Stimulated activated effector memory CD8-positive, alpha-beta T cell treated with anti-CD3 and anti-CD28 coated beads, Interleukin-12 subunit alpha, Interleukin-12 subunit beta, amount 100 ng/mL, for 72 hours (primary cell): ENCODE measurements around the gene NEK5.
A peak's percentile ranks its signal among the peaks of the same experiment; 100 is the strongest.

Source experiments
- ATAC-seq: fragments of 150-1000 bp; cut with Tn5 transposase; 2 replicates; pipeline ENCODE4 v1.10.0; 2021
- DNase-seq, 2 donors: peaks; one replicate each; pipeline ENCODE4 v3.0.0; 2021 to 2022; ENCODE audit warnings: low spot score in 2 of 2
- H3K27ac Mint-ChIP-seq: one replicate; pipeline ENCODE4 v1.8.0; 2022; ENCODE audit warnings: mild to moderate bottlenecking, mixed read lengths
- H3K36me3 Mint-ChIP-seq: one replicate; pipeline ENCODE4 v1.8.0; 2022; ENCODE audit warnings: mild to moderate bottlenecking, mixed read lengths
- H3K4me1 Mint-ChIP-seq: one replicate; pipeline ENCODE4 v1.8.0; 2022; ENCODE audit warnings: mixed read lengths
- H3K4me3 Mint-ChIP-seq: one replicate; pipeline ENCODE4 v1.8.0; 2022; ENCODE audit warnings: mild to moderate bottlenecking, mixed read lengths
- H3K9me3 Mint-ChIP-seq: one replicate; pipeline ENCODE4 v1.8.0; 2022; ENCODE audit warnings: mixed read lengths

The NEK5 gene

DNA sequence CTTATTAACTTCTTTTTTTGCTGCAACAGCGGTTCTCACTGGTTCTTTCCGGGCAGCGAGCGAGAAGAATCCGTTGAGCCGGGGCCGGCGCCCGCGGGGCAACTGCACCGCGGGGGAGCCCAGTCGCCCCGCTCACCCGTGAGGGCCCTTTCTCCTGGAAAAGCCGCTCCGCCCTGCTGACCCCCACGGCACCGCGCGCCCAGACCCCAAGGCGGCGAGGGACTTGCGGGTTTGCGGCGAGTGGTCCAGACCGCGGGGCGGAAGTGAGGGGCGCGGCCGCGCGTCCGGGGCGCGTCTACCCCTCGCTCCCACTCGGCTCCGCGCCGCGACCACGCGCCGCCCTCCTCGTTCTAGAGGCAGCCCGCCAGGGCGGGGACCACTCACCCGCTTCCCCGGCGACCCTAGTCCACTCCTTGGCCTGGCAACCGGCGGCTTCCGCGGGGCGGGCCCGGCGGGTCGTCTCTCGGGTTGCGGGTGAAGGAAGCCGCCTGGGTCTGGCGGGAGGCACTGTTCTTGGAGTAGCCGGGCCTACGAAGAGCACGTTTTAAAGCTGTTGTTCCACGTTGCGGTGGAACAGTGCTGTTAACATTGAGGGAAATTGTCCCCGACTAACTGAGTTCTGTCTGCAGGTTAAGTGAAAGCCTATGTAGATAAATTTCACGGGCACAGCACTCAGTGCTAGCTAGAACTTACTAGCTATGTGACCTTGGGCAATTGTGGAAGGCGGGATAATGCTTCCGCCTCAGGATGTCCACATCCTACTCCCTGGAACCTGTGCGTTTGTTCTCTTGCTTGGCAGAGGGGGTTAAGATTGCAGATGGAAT is 30.5 kb upstream of the NEK5 start, which contains the start of gene NEK3:
TSS of gene NEK3 (minus strand) at position 439 of the 824 bp plus-strand sequence. CDS start 3,406 bp downstream, outside the sequence.
- ATAC-seq (peak; percentile 83), DNase-seq (peak; percentile 41 to 78)
- Mint-ChIP-seq H3K4me1 (peaks cover 27% of the 10 kb centered on the region), H3K9me3 (no peaks in the 10 kb centered on the region), H3K4me3 (peak within 1 kb of the TSS; percentile 73), H3K36me3 (no peaks in the 10 kb centered on the region), H3K27ac (peak within 1 kb of the TSS; percentile 81)

DNA sequence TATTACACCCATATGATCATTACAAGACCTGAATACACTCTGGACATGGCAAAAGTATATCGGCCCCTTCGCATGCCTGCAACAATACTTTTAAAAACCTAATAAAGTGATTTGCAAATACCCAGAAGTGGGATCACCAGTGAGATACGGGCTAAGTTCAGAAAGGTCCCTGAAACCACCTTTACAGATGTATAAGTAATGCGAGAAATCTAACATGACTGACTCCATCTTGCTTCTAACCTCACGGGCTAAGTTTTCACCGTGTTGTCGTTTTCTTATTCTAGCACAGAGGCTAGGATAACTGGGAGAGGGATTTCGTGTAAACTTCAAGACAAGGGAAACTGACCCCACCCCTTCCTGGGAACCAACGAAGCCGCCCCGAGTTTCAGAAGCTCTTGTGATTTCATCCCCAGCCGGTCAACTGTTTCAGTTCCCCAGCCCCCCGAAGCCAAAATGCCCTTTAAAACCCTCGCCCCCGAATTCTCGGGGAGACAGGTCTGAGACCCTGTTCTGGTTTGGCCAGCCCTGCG is 29.8 kb upstream of the NEK5 start:
- Mint-ChIP-seq H3K36me3 (no peaks in the 10 kb centered on the region), H3K4me3 (peak overlapping the region; percentile 73), H3K27ac (peak overlapping the region; percentile 81), H3K4me1 (peaks cover 27% of the 10 kb centered on the region), H3K9me3 (no peaks in the 10 kb centered on the region)
- ATAC-seq (no peak), DNase-seq (no peak)

DNA sequence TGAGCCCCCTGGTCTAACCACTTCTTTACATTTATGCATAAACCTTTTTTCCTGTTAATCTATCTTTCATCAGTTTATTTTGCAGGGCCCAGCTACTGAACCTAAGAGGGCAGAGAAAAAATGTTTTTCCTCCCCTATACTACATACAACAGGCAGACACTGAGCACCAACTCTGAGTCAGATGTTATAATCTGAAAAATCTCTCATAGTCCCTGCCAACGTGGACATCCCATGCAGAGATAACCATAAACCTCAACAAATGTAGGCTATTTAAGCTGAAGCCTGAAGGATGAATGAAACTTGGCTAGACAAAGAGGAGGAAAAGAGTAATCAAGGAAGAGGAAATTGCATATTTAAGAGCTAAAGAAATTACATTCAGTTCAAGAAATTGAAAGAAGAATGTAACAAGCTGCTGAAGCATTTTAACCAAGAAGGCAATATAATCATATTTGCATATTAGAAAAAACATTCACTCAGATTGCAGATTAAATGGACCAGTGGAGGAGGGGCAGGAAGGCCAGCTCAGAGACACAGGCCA is 27.9 kb upstream of the NEK5 start:
- Mint-ChIP-seq H3K36me3 (no peaks in the 10 kb centered on the region), H3K9me3 (no peaks in the 10 kb centered on the region), H3K27ac (no peak overlapping the region), H3K4me1 (peaks cover 27% of the 10 kb centered on the region), H3K4me3 (no peak overlapping the region)
- ATAC-seq (no peak), DNase-seq (no peak)

DNA sequence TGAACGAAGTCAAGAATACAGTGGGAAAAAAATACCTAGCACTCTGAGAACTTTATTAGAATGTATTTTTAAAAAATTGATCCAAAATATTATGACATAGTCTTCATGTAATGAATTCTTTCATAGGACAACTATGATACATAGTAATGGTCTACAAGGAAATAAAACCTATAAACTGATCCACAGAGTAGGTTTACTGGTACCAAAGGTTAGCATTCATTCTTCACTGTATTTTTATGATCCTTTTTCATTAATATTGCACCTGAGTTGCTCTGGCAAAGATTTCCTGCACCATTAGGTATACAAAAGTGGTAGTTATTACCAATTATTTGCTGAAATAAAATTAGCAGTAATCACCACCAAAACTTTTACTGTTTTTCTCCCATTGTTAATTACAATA is 26.3 kb upstream of the NEK5 start:
- Mint-ChIP-seq H3K4me3 (no peak overlapping the region), H3K9me3 (no peaks in the 10 kb centered on the region), H3K4me1 (peaks cover 27% of the 10 kb centered on the region), H3K27ac (no peak overlapping the region), H3K36me3 (no peaks in the 10 kb centered on the region)
- no peak for ATAC-seq
- no peak for DNase-seq

DNA sequence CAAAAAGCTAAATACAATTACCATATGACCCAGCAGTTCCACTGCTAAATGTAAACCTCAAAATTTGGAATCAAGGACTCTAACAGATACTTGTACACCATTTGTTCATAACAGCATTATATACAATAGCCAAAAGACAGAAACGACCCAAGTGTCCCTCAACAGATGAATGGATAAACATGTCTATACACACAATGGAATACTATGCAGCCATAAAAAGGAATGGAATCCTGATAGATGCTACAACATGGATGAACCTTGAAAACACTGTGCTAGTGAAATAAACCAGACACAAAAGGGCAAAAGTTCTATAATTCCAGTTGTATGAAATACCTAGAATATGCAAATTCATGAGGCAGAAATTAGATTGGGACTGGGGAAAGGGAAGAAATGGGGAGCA is 18.4 kb upstream of the NEK5 start:
- H3K4me3 Mint-ChIP-seq, result no peak overlapping the region
- no peaks in the 10 kb centered on the region for H3K4me1 Mint-ChIP-seq
- H3K36me3 Mint-ChIP-seq, result no peaks in the 10 kb centered on the region
- no peak overlapping the region for H3K27ac Mint-ChIP-seq
- ATAC-seq (no peak), DNase-seq (no peak)
- peaks cover 2% of the 10 kb centered on the region for H3K9me3 Mint-ChIP-seq

DNA sequence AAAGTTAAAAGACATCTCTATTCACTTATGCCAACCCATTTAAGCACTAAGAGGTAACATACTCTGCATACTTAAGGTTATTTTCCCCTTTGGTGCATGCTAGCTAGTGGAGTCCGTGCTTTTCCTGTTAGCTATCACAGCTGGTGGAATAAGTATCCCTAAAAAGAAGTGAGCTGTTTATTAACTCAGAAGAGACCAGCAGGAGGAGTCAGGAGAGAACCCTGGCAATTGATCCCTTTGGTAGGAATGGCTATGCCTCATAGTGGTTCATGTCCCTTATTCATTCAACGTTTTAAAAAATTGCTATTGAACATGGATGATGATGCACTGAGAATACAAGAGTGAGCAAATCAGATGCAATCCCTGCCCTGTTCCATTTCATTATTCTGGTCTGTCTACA is 12.4 kb upstream of the NEK5 start:
- H3K4me1 Mint-ChIP-seq, result no peaks in the 10 kb centered on the region
- no peak for DNase-seq
- no peak for ATAC-seq
- H3K36me3 Mint-ChIP-seq, result no peaks in the 10 kb centered on the region
- no peak overlapping the region for H3K4me3 Mint-ChIP-seq
- no peak overlapping the region for H3K27ac Mint-ChIP-seq
- H3K9me3 Mint-ChIP-seq, result no peaks in the 10 kb centered on the region

DNA sequence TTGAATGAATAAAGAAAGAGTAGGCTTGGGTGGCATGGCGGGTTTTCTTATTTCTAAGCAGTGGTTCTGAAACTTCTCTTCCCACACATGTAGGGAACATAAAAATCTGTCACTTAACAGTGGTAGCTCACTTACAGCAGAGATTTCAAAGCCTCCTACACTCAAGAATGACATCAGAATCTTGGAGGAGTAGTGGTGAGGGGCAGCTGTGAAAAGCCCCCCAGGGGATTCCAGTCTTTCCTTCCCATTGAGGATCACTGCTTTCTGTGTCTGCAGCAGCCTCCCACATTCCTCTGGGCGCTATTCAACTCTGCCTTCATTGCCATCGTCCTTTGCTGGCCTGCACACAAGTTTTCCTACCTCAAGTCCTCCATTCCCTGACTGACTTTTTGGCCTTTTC is 8.6 kb upstream of the NEK5 start:
- Mint-ChIP-seq H3K27ac (no peak overlapping the region), H3K4me1 (no peaks in the 10 kb centered on the region), H3K36me3 (no peaks in the 10 kb centered on the region), H3K9me3 (no peaks in the 10 kb centered on the region), H3K4me3 (no peak overlapping the region)
- DNase-seq (no peak), ATAC-seq (no peak)

DNA sequence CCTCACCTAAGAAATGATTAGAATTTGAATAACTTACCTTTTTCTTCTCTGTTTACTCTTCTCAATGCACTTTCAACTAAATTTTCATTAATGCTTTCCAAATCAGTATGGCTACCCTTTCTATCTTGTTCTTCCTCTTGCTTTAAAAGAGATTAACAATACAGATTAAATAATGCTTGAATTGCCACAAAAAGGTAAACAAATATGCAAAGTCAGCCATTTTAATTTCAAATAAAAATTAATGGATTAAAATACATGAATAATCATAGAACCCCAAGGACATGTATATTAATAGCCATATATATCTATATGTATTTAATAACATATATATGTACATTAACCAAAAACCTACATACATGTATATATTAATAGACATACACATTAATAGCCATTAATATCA is 7.9 kb upstream of the NEK5 start:
- no peaks in the 10 kb centered on the region for H3K36me3 Mint-ChIP-seq
- H3K4me1 Mint-ChIP-seq, result no peaks in the 10 kb centered on the region
- no peaks in the 10 kb centered on the region for H3K9me3 Mint-ChIP-seq
- no peak for ATAC-seq
- no peak overlapping the region for H3K4me3 Mint-ChIP-seq
- no peak overlapping the region for H3K27ac Mint-ChIP-seq
- no peak for DNase-seq

DNA sequence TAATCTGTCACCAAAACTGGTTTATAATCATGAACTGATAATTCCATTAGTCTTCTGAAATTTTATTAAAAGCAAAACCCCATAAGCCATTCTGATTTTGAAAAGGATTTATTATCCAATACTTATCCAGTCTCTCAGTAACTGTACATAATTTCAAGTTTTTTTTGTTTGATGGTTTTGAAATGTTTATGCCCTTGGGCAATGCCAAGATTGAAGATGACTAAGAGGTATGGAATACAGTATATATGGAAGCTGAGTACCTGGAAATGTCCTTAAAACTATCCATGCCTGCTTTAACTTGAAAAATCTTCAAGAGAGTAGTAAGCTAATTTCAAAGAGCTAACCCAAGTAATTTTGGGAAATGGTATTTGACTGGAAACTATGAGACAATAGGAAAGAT is 1.8 kb upstream of the NEK5 start:
- Mint-ChIP-seq H3K4me1 (peaks cover 10% of the 10 kb centered on the region), H3K36me3 (no peaks in the 10 kb centered on the region), H3K9me3 (no peaks in the 10 kb centered on the region), H3K27ac (no peak overlapping the region), H3K4me3 (no peak overlapping the region)
- DNase-seq (no peak), ATAC-seq (no peak)

DNA sequence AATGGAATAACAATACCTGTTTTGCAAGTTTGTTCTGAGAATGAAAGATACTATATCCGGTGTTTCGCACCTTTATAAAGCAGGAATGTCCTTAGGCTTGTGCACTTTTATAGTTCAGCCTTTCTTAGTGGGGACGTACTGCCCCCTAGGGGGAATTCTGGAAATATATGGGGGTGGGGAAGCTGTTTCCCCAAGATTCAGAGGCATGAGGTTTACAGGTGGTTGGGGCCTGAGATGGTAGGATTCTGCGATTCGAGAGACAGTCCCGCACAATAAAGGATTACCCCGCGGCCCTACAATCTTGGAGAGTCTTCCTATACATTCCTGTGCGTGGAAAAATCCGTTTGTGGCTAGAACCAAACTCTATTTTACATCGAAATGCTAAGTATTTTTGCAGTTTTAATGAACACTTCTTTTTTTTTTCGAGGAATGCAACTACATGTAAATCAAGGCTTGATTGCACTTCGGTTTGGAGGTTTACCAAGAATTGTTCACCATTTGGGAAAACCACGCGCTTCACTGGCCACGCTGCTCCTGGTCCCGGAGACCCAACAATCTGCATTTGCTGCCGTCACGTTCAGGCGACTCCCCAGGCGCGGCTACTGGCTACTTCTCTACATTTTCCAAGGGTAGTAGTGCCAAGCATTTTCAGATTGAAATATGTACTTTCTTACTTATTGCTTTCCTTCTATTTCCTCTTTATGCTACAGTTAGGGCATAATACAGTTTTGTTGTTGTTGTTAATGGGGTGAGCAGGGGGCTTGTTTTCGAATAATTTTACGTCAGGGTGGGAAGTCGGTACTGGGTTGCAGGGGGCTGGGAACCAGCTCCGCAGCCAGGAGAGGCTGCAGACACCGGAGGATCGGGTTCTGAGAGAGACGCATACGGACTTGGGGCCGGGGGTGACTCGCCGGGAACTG is 830 bp downstream of the NEK5 start:
- Mint-ChIP-seq H3K36me3 (no peaks in the 10 kb centered on the region), H3K4me3 (peak overlapping the region; percentile 73), H3K4me1 (peaks cover 10% of the 10 kb centered on the region), H3K9me3 (no peaks in the 10 kb centered on the region), H3K27ac (peak overlapping the region; percentile 40)
- ATAC-seq, result peak; percentile 62
- peak; percentile 14 to 69 for DNase-seq

DNA sequence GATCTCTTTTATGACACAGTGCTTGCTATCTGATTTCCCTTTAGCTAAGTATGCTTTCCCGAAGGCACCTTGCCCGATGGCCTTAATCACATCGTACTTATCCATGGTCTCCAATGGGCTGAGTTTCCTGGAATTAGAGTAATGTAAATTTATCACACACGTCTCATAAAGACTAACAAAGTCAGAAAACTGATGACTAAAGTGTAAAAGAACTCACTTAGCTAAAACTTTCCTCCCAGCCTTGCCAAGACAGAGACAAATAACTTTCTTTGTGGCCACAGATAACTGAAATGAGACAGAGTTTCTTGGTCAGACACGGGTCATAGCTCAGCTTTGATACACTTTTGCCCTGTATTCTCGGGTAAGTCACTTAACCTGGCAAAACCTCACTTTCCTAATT is 1.5 kb downstream of the NEK5 start:
- Mint-ChIP-seq H3K27ac (no peak overlapping the region), H3K9me3 (no peaks in the 10 kb centered on the region), H3K4me3 (peak overlapping the region; percentile 73)

DNA sequence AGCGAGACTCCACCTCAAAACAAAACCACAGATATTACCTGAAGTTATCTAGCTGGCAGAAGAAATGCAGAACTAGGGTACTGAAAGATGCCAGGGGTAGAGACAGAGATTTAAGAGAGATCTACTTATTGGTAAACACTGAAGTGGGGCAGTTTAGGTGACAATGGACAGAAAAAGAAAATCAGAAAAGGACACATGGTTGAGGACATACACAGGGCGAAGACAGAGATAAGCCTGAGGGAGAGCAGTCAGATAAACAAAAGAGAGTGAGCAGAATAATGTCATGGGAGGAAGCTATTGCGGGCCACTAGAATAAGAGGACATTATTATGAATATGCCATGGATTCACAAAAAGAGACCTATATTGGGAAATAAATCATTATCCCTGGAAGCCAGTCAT is 3.3 kb downstream of the NEK5 start:
- H3K4me3 Mint-ChIP-seq, result no peak overlapping the region
- no peak for ATAC-seq
- no peaks in the 10 kb centered on the region for H3K9me3 Mint-ChIP-seq
- H3K4me1 Mint-ChIP-seq, result peaks cover 10% of the 10 kb centered on the region
- no peaks in the 10 kb centered on the region for H3K36me3 Mint-ChIP-seq
- H3K27ac Mint-ChIP-seq, result no peak overlapping the region
- DNase-seq, result no peak

More for the DNA sequence above, 1.5 kb downstream of the NEK5 start:
- Mint-ChIP-seq H3K36me3 (no peaks in the 10 kb centered on the region), H3K4me1 (peaks cover 10% of the 10 kb centered on the region)
- DNase-seq (no peak), ATAC-seq (peak; percentile 80)

DNA sequence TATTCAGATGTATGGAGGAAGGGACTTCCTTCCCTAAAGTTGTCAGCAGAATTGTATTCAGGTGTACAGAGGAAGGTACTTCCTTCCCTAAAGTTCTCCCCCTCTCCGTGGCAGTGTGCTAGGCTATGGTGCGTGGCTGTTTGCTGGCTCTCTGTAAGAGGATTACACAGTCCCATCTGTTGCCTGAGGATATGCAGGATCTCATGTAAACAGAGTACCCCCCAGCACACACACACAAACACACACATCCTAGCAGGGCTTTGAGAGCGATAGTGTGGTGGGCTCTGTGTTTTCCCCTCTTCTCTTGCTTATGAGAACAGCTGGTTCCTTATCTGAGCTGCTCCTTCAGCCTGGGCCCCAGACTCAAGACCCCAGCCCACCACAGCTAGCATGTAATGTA is 10.3 kb downstream of the NEK5 start:
- ATAC-seq, result no peak
- Mint-ChIP-seq H3K4me3 (no peak overlapping the region), H3K4me1 (no peaks in the 10 kb centered on the region), H3K9me3 (no peaks in the 10 kb centered on the region), H3K36me3 (no peaks in the 10 kb centered on the region), H3K27ac (no peak overlapping the region)
- no peak for DNase-seq

DNA sequence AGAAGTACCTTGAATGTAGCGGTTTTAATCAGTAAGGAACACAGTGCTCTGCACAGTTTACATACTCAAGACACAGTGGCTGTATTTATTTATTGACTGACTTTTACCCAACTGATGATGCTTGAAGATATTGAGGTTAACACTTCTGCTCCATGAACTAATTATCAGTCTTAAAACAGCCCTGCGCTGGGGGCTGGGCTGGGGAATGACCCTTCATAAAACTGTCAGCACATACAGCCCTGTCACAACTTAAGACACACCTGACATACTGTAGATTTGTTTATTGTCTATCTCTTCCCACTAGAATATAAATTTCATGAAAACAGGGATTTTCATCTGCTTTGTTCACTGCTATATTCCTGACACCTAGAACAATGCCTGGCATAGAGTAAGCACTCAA is 10.8 kb downstream of the NEK5 start:
- no peaks in the 10 kb centered on the region for H3K4me1 Mint-ChIP-seq
- ATAC-seq (no peak), DNase-seq (no peak)
- H3K27ac Mint-ChIP-seq, result no peak overlapping the region
- no peaks in the 10 kb centered on the region for H3K9me3 Mint-ChIP-seq
- no peaks in the 10 kb centered on the region for H3K36me3 Mint-ChIP-seq
- no peak overlapping the region for H3K4me3 Mint-ChIP-seq

DNA sequence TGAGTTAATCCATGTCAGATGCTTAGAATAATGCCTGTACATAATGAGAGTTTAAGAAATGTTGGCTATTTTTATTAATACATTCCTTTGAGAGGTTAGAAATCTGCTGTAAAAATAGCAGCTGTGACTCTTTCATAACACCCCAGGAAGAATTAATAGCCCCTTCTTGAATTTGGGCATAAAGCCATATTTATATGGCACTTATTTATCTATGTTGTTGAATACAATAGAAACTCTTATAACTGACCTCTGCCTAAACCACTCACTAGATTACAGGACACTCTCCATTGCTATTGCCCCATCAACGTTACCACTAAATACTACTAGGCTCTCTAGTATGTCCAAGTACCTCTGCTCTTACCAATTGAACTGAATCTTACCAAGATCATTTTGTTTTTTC is 16.3 kb downstream of the NEK5 start:
- no peak for DNase-seq
- no peaks in the 10 kb centered on the region for H3K36me3 Mint-ChIP-seq

More for the DNA sequence above, 16.3 kb downstream of the NEK5 start:
- no peak for ATAC-seq
- no peaks in the 10 kb centered on the region for H3K9me3 Mint-ChIP-seq
- no peak overlapping the region for H3K27ac Mint-ChIP-seq
- no peak overlapping the region for H3K4me3 Mint-ChIP-seq
- H3K4me1 Mint-ChIP-seq, result no peaks in the 10 kb centered on the region
